HepG2 (cell line): Measurements from ENCODE around the gene ALDH7A1. TPM values are rescaled to one million over a fixed set of nuclear protein-coding genes. Genes with fewer than 3 reads are reported as not detected.

ENCODE experiments used
- ATAC-seq: fragments of 200-7000 bp; cut with Tn5 transposase; 3 replicates; pipeline ENCODE4 v1.9.1; 2020; ENCODE audit warnings: mild to moderate bottlenecking, moderate library complexity
- BruUV-seq: library from RNA; stranded (reverse); fragments of 400-500 nt; replicated peaks from 2 replicates; lab custom pipeline; 2021; lab: Mats Ljungman, UMichigan
- CTCF ChIA-PET: fragments of 300-600 bp; formaldehyde crosslinking; extraction: SDS; loops from one replicate; lab custom pipeline; 2021; ENCODE audit warnings: low total read pairs, inconsistent platforms, low intra/inter-chr PET ratio; lab: Yijun Ruan, JAX
- POLR2A ChIA-PET: fragments of 350-600 bp; sonication (Branson Sonifier 250); formaldehyde crosslinking; loops from one replicate; lab custom pipeline; 2020; ENCODE audit warnings: antibody characterized with exemption, inconsistent platforms; lab: Yijun Ruan, JAX
- DNase-seq: peaks from one replicate; pipeline ENCODE4 v3.0.0-alpha.2; 2015; ENCODE audit warnings: low spot score
- FAIRE-seq: peaks from 3 replicates; lab custom pipeline; 2011; peaks lifted over from hg19 to GRCh38; lab: Jason Lieb, UNC
- H2AFZ ChIP-seq: one replicate; pipeline ENCODE4 v1.6.1; 2011; ENCODE audit warnings: low read length, inconsistent platforms
- H3K27ac ChIP-seq: fragments of 300-600 bp; 3 replicates; pipeline ENCODE4 v1.8.0; 2011; ENCODE audit warnings: mixed run types, mild to moderate bottlenecking, mixed read lengths, low read length, inconsistent platforms; ENCODE audit not compliant: insufficient read depth; ENCODE audit errors: extremely low read length
- H3K27me3 ChIP-seq, 2 experiments: fragments of 200-600 bp in 1 of 2; 2 replicates in 1 of 2; 3 replicates in 1 of 2; pipeline versions ENCODE4 v1.6.0 to v1.8.0; 2011; ENCODE audit warnings: low read length in 2 of 2, mild to moderate bottlenecking in 2 of 2, moderate library complexity in 2 of 2, inconsistent platforms in 1 of 2; ENCODE audit not compliant: insufficient read depth in 2 of 2, control insufficient read depth in 1 of 2
- H3K36me3 ChIP-seq, 2 experiments: fragments of 200-600 bp in 1 of 2; replicated peaks in 1 of 2; 2 replicates in 1 of 2; 3 replicates in 1 of 2; pipeline versions ENCODE4 v1.5.1 to v1.8.0; 2011; ENCODE audit warnings: low read length in 2 of 2, inconsistent platforms in 1 of 2; ENCODE audit not compliant: insufficient read depth in 2 of 2, control insufficient read depth in 1 of 2
- H3K4me1 ChIP-seq: 2 replicates; pipeline ENCODE4 v1.5.1; 2012; ENCODE audit warnings: low read length, inconsistent platforms; ENCODE audit not compliant: insufficient read depth
- H3K4me2 ChIP-seq: 2 replicates; pipeline ENCODE4 v1.6.0; 2011; ENCODE audit warnings: low read depth, low read length, inconsistent platforms
- H3K4me3 ChIP-seq, 3 experiments: fragments of 200-600 bp in 1 of 3; sonication (generic), shearing (Covaris generic) in 1 of 3; replicated peaks in 1 of 3; 2 replicates each; pipeline ENCODE4 v1.5.1; 2011 to 2016; ENCODE audit warnings: low read length in 3 of 3, inconsistent platforms in 2 of 3, low read depth in 2 of 3, mild to moderate bottlenecking in 2 of 3, control low read depth in 1 of 3, mixed read lengths in 1 of 3; ENCODE audit not compliant: insufficient read depth in 1 of 3
- H3K79me2 ChIP-seq: one replicate; pipeline ENCODE4 v1.6.1; 2011; ENCODE audit warnings: low read length, inconsistent platforms; ENCODE audit not compliant: insufficient read depth
- H3K9ac ChIP-seq: 2 replicates; pipeline ENCODE4 v1.6.0; 2011; ENCODE audit warnings: mild to moderate bottlenecking, low read depth, low read length, inconsistent platforms; ENCODE audit not compliant: insufficient read depth
- H3K9me3 ChIP-seq: 2 replicates; pipeline ENCODE4 v1.5.1; 2012; ENCODE audit warnings: mild to moderate bottlenecking, low read length
- H4K20me1 ChIP-seq: 2 replicates; pipeline ENCODE4 v1.6.0; 2011; ENCODE audit warnings: inconsistent platforms, mild to moderate bottlenecking, low read length, moderate library complexity; ENCODE audit not compliant: insufficient read depth
- MAFF ChIP-seq: IDR thresholded peaks from 2 replicates; pipeline ENCODE4 v1.6.1; 2011; ENCODE audit warnings: low read depth, low read length, improper control_type of control experiment
- MAFK ChIP-seq, 2 experiments: IDR thresholded peaks in 1 of 2; conservative IDR thresholded peaks in 1 of 2; 2 replicates each; pipeline ENCODE4 v1.6.1; 2011; ENCODE audit warnings: improper control_type of control experiment in 2 of 2, low read length in 2 of 2
- RAD51 ChIP-seq: fragments of 450-650 bp; IDR thresholded peaks from 2 replicates; pipeline ENCODE4 v1.6.1; 2016; ENCODE audit warnings: borderline replicate concordance
- RBAK ChIP-seq: sonication (generic); formaldehyde crosslinking; IDR thresholded peaks from 2 replicates; pipeline ENCODE4 v1.5.1; 2020; ENCODE audit warnings: mild to moderate bottlenecking, missing genetic modification reagents
- WGBS: methylation state at CpG from one replicate; pipeline ENCODE4 v1.1.6; 2017; ENCODE audit warnings: low lambda C conversion rate; 5-methylcytosine and 5-hydroxymethylcytosine counted together
- in situ Hi-C: cut with HindIII; loops from 2 replicates; pipeline ENCODE4 v1.10.0; 2017; ENCODE audit warnings: low pct_unique_long_range_greater_than_20kb; ENCODE audit not compliant: extremely low pct_ligation_motif_present
- intact Hi-C: fragments of 100-400 bp; cut with micrococcal nuclease; formaldehyde crosslinking; loops from one replicate; pipeline ENCODE4 v1.10.0; 2022; ENCODE audit not compliant: unreplicated experiment
- polyA plus RNA-seq, 8 experiments: library from polyadenylated mRNA; depleted of rRNA in 3 of 8; stranded (reverse) in 7 of 8; unstranded in 1 of 8; fragments of >200 nt; fragmentation: Illumina TruSeq in 4 of 8; extraction: Trizol in 4 of 8; gene quantifications; 2 replicates each; pipeline versions ENCODE4 v1.2.1 to v1.2.3, GENCODE V29; 2011 to 2016; ENCODE audit warnings: low read depth in 4 of 8, missing spikeins in 1 of 8, mixed read lengths in 1 of 8; ENCODE audit not compliant: insufficient read depth in 1 of 8
- total RNA-seq, 5 experiments: library from RNA; depleted of rRNA; stranded (reverse); fragments of >200 nt; fragmentation: Illumina TruSeq; extraction: Trizol; gene quantifications; 2 replicates each; pipeline ENCODE4 v1.2.3, GENCODE V29; 2016; ENCODE audit warnings: low read depth in 1 of 5
- TF ChIP-seq, protein P1 (sequence below): sonication (generic); formaldehyde crosslinking; IDR thresholded peaks from 2 replicates; pipeline ENCODE4 v1.5.0; 2020; ENCODE audit warnings: mild to moderate bottlenecking, missing genetic modification reagents
- TF ChIP-seq, protein P2 (sequence below): sonication (generic); formaldehyde crosslinking; IDR thresholded peaks from 2 replicates; pipeline ENCODE4 v1.4.0; 2020; ENCODE audit warnings: missing genetic modification reagents
- TF ChIP-seq, protein P3 (sequence below): sonication (generic); formaldehyde crosslinking; IDR thresholded peaks from 2 replicates; pipeline ENCODE4 v1.4.0; 2020; ENCODE audit warnings: missing genetic modification reagents, borderline replicate concordance

ALDH7A1 gene
- total and polyA plus RNA-seq, 2 of the 13 experiments (the other 11 are each of a cell fraction or from before 2014, with no cell fraction given) = 69.0 to 100 TPM

DNA sequence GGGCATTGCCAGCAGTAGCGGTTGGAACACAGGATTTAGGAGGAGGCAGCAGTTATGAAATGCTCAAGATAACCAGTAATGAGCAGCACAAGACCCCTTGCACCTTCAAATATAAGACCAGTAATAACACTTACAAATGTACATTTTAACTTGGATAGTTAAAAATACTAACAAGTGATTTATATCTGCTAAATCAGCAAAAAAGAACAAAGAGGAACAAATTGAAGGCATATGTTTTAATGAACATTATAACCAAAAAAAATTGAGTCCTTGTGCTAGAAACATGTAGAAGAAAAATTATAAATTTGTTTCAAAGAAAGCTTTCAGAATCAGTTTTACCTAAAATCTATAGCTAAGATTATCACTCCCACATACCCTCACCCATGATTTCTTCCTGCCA, 52.0 kb downstream of the ALDH7A1 start:
- 80% methylated on average over 1 of the region's 1 CpG for WGBS
- POLR2A ChIA-PET = interaction anchor here (1.6 kb wide), 1 partner anchor 52 kb away, joined by 16 read pairs; the partner anchor contains the start of gene ALDH7A1
- CTCF ChIA-PET = interaction anchor here (1.6 kb wide), 1 partner anchor 52 kb away, joined by 6 read pairs; the partner anchor contains the start of gene ALDH7A1

More for the DNA sequence above, 52.0 kb downstream of the ALDH7A1 start:
- no peak overlapping the region for H3K4me2 ChIP-seq
- intact Hi-C loops (loop anchor here (1.0 to 5.0 kb wide), 2 partner anchors 189 to 264 kb away; no protein-coding TSS in a partner anchor), in situ Hi-C loops (no loop called here)
- H3K4me3 ChIP-seq = no peak overlapping the region
- no peak overlapping the region for H3K9ac ChIP-seq
- FAIRE-seq (no peak), DNase-seq (no peak), ATAC-seq (no peak)
- no peaks in the 10 kb centered on the region for H4K20me1 ChIP-seq
- H3K36me3 ChIP-seq = peaks cover 6 to 24% of the 10 kb centered on the region in 2 experiments
- H3K27ac ChIP-seq = peak overlapping the region; percentile 60
- H3K27me3 ChIP-seq = no peaks in the 10 kb centered on the region
- BruUV-seq = no TSS peak
- TF ChIP-seq, protein P1, sequence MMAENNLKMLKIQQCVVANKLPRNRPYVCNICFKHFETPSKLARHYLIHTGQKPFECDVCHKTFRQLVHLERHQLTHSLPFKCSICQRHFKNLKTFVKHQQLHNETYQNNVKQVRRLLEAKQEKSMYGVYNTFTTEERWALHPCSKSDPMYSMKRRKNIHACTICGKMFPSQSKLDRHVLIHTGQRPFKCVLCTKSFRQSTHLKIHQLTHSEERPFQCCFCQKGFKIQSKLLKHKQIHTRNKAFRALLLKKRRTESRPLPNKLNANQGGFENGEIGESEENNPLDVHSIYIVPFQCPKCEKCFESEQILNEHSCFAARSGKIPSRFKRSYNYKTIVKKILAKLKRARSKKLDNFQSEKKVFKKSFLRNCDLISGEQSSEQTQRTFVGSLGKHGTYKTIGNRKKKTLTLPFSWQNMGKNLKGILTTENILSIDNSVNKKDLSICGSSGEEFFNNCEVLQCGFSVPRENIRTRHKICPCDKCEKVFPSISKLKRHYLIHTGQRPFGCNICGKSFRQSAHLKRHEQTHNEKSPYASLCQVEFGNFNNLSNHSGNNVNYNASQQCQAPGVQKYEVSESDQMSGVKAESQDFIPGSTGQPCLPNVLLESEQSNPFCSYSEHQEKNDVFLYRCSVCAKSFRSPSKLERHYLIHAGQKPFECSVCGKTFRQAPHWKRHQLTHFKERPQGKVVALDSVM (CRISPR knock-in tag) = no peak
- no peak for TF ChIP-seq RAD51
- peak; percentile 89 to 96 for TF ChIP-seq MAFK (conservative IDR thresholded peaks at IDR 0.05 in 1 of 2, IDR thresholded peaks at IDR 0.05 in 1 of 2; ENCODE audit: low read length in 2 of 2)
- TF ChIP-seq, protein P2, sequence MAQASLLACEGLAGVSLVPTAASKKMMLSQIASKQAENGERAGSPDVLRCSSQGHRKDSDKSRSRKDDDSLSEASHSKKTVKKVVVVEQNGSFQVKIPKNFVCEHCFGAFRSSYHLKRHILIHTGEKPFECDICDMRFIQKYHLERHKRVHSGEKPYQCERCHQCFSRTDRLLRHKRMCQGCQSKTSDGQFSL (CRISPR knock-in tag) = no peak
- TF ChIP-seq RBAK = no peak
- peak; percentile 92 for TF ChIP-seq MAFF
- TF ChIP-seq, protein P3, sequence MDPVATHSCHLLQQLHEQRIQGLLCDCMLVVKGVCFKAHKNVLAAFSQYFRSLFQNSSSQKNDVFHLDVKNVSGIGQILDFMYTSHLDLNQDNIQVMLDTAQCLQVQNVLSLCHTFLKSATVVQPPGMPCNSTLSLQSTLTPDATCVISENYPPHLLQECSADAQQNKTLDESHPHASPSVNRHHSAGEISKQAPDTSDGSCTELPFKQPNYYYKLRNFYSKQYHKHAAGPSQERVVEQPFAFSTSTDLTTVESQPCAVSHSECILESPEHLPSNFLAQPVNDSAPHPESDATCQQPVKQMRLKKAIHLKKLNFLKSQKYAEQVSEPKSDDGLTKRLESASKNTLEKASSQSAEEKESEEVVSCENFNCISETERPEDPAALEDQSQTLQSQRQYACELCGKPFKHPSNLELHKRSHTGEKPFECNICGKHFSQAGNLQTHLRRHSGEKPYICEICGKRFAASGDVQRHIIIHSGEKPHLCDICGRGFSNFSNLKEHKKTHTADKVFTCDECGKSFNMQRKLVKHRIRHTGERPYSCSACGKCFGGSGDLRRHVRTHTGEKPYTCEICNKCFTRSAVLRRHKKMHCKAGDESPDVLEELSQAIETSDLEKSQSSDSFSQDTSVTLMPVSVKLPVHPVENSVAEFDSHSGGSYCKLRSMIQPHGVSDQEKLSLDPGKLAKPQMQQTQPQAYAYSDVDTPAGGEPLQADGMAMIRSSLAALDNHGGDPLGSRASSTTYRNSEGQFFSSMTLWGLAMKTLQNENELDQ (CRISPR knock-in tag) = no peak
- no peaks in the 10 kb centered on the region for H3K79me2 ChIP-seq
- H2AFZ ChIP-seq = no peak overlapping the region
- H3K4me1 ChIP-seq = peaks cover 33% of the 10 kb centered on the region
- H3K9me3 ChIP-seq = no peaks in the 10 kb centered on the region
